ENCODE results near the gene SERTM2.

SERTM2 gene

GRCh38 chrX:111555406-111555958 is 44.0 kb downstream of the SERTM2 start:
- no peak for TF ChIP-seq CTCF (IDR thresholded peaks at IDR 0.05; ENCODE audit: low read depth, low read length)
- DNase-seq (ENCODE audit: extremely low read depth, low read depth) = no peak

GRCh38 chrX:111560801-111561200 is 49.4 kb downstream of the SERTM2 start:
- no peak for TF ChIP-seq CTCF (IDR thresholded peaks at IDR 0.05; ENCODE audit: low read depth, low read length)
- DNase-seq (ENCODE audit: extremely low read depth, low read depth) = no peak

GRCh38 chrX:111561851-111562250 is 50.4 kb downstream of the SERTM2 start:
- no peak for TF ChIP-seq CTCF (IDR thresholded peaks at IDR 0.05; ENCODE audit: low read depth, low read length)
- no peak for DNase-seq (ENCODE audit: extremely low read depth, low read depth)

- no peak for TF ChIP-seq CTCF (IDR thresholded peaks at IDR 0.05; ENCODE audit: low read depth, low read length)
- DNase-seq (ENCODE audit: extremely low read depth, low read depth) = no peak
Observed at GRCh38 chrX:111567542-111568255, 56.3 kb downstream of the SERTM2 start.

- no peak for DNase-seq (ENCODE audit: extremely low read depth, low read depth)
- peak; percentile 46 for TF ChIP-seq CTCF (IDR thresholded peaks at IDR 0.05; ENCODE audit: low read depth, low read length)
Observed at GRCh38 chrX:111568354-111568753, 56.9 kb downstream of the SERTM2 start.

GRCh38 chrX:111568817-111569216 is 57.4 kb downstream of the SERTM2 start:
- no peak for DNase-seq (ENCODE audit: extremely low read depth, low read depth)
- no peak for TF ChIP-seq CTCF (IDR thresholded peaks at IDR 0.05; ENCODE audit: low read depth, low read length)
